Measurements from ENCODE around the gene SLC2A4. TPM values are rescaled to one million over a fixed set of nuclear protein-coding genes. Genes with fewer than 3 reads are reported as not detected.
"Not testable (repeated sequence)": the region's sequence is repeated elsewhere in the genome, so short reads cannot be mapped to it uniquely, and the experiment has no call there.

Gene SLC2A4
- total RNA-seq, 2 experiments from 2014 or later, result 0.11 to 0.34 TPM

DNA sequence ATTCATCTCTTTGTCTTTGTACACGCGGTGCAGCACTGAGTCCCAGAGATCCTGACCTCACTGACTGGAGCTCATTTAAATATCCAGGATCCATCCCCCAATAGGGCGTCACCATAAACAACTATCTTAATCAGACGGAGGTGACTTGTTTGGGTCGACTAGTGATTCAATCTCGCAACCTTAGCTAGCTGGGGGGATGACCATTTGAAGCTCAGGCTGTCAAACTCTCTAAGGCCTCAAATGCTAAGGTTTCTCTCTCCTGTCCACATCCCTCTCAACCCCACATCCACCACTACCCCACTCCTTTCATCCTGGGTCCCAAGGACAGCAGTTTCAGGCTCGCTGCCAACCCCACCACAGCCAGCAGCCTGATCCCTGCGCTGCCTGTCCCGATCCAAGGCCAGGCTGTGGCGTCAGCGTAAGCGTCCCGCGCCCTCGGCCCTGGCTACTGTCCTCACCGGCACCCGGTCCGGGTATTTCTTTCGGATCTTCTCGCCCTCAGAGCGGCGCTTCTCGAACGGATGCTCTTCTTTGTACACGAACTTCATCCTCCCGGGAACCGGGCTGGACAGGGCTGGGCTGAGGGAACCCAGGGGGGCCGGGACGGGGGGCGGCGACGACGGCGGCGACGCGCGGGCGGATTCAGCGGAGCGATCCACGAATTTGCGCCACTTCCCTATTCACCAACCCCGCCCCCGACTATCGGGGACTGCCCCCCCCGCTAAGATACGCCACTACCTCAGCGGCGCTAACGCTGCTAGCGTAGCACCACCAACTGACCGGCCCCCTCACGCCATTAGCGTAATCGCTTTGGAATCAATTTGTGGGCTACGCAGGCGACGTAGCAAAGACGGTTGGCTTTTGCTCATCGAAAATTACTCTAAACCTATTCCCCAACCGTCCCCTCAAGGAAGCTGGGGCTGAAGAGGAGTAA is 39.5 kb upstream of the SLC2A4 start, which contains the start of gene GABARAP:
Gene GABARAP, minus strand, starts transcription at position 667 of the 934 bp plus-strand sequence. Its CDS starts 119 bp downstream, at position 548.
- ChIA-PET CTCF (interaction anchor here (0.9 to 3.0 kb wide), 5 partner anchors 9 to 54 kb away, joined by 3 to 17 read pairs (median 3); partner anchors contain the start of genes CTDNEP1 and ELP5), POLR2A (interaction anchor here (0.6 to 1.1 kb wide), 3 partner anchors 9 to 612 kb away, joined by 3 to 7 read pairs (median 6); partner anchors contain the start of gene CTDNEP1)

DNA sequence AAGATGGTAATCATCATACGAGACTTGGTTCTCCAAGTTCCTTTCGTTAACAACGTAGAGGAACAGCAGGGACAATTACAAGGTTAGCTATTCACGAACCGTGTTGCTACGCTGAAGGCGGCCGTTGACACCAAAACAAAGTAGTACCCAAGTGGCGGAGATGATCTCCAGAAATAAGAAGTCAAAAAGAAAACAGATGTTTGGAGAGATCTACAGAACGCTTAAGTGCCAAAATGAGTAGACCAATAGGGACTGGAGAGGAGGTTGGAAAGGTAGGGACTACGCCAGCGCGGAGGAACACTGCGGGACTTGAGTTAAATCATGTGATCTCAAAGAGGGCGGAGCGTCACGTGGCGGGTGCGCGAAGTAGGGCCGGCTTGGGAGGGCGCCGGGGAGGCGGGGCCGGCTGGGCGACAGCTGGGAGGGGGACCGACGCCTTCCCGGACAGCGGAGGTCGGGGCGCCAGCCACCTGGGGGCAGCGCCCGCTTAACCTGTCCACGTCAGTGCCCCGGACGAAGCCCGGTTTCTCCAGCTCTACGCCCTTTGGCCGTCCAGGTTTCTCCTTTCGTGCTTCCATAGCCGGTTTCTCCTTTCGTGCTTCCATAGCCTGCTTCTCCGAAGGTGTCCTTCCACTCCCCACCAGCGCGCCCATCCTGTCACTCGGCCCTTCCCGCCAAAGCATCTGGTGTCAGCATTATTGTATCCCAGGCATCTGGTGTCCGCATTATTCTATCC is 38.6 kb upstream of the SLC2A4 start:
- CTCF ChIA-PET, result interaction anchor here (0.9 to 1.3 kb wide), 3 partner anchors 9 to 22 kb away, joined by 3 read pairs; partner anchors contain the start of genes CTDNEP1 and ELP5
- POLR2A ChIA-PET, result interaction anchor here (1.1 kb wide), 1 partner anchor 9 kb away, joined by 6 read pairs; the partner anchor contains the start of gene CTDNEP1

GRCh38 chr17:7243453-7243729 is 38.1 kb upstream of the SLC2A4 start:
- ChIA-PET POLR2A (no interaction called here), CTCF (interaction anchor here (1.2 to 1.3 kb wide), 2 partner anchors 8 to 22 kb away, joined by 3 read pairs; partner anchors contain the start of genes CTDNEP1 and ELP5)

DNA sequence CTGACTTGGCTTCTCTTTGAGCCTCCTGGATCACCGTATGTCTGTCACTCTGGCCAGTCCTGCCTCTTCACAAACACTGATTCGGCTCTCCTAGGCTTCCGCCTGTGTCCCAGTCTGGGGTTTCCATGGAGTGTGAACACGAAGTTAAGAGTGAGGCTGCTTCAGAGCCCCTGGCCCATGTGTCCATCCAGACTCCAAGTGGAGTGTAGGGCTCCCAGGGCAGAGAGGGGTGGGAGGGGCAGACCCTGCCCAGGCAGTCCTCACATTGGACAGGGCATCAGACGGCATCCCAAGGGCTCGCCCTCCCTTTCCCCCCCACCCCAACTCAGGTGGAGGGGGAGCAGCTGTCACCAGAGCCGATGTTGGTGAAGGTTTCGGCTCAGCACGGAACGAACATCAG is 37.7 kb upstream of the SLC2A4 start:
- CTCF ChIA-PET, result interaction anchor here (1.2 kb wide), 1 partner anchor 11 kb away, joined by 3 read pairs; no protein-coding TSS in a partner anchor
- POLR2A ChIA-PET, result not testable (repeated sequence)

GRCh38 chr17:7246779-7247178 is 34.7 kb upstream of the SLC2A4 start:
- POLR2A ChIA-PET, result no interaction called here
- CTCF ChIA-PET, result no interaction called here

GRCh38 chr17:7248796-7249195 is 32.7 kb upstream of the SLC2A4 start:
- CTCF ChIA-PET, result interaction anchor here (1.3 kb wide), 1 partner anchor 47 kb away, joined by 4 read pairs; no protein-coding TSS in a partner anchor
- POLR2A ChIA-PET, result interaction anchor here (0.9 kb wide), 1 partner anchor 11 kb away, joined by 3 read pairs; no protein-coding TSS in a partner anchor

- POLR2A ChIA-PET, result interaction anchor here (0.9 kb wide), 1 partner anchor 11 kb away, joined by 3 read pairs; no protein-coding TSS in a partner anchor
- CTCF ChIA-PET, result interaction anchor here (1.3 to 3.1 kb wide), 3 partner anchors 9 to 47 kb away, joined by 4 to 17 read pairs (median 4); partner anchors contain the start of gene PHF23
These were observed 32.3 kb upstream of the SLC2A4 start for GRCh38 chr17:7249214-7249613.

DNA sequence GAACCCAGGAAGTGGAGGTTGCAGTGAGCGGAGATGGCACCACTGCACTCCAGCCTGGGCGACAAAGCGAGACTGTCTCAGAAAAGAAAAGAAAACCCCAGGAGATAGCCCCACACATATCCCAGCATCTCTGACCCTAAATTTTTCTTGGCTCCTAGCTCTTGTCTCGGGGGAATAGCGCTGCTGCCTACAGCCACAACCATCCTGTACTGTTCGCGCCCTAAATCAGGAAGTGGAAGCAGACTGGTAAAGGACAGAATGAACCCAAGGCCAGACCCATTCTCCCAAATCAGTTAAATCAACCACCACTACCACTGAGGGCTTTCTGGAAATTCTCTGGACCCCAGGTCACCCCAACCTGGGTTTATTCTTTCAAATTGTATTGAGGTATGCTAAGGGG is 31.7 kb upstream of the SLC2A4 start:
- ChIA-PET POLR2A (no interaction called here), CTCF (interaction anchor here (1.6 to 3.1 kb wide), 2 partner anchors 9 to 47 kb away, joined by 4 to 17 read pairs; partner anchors contain the start of gene PHF23)

DNA sequence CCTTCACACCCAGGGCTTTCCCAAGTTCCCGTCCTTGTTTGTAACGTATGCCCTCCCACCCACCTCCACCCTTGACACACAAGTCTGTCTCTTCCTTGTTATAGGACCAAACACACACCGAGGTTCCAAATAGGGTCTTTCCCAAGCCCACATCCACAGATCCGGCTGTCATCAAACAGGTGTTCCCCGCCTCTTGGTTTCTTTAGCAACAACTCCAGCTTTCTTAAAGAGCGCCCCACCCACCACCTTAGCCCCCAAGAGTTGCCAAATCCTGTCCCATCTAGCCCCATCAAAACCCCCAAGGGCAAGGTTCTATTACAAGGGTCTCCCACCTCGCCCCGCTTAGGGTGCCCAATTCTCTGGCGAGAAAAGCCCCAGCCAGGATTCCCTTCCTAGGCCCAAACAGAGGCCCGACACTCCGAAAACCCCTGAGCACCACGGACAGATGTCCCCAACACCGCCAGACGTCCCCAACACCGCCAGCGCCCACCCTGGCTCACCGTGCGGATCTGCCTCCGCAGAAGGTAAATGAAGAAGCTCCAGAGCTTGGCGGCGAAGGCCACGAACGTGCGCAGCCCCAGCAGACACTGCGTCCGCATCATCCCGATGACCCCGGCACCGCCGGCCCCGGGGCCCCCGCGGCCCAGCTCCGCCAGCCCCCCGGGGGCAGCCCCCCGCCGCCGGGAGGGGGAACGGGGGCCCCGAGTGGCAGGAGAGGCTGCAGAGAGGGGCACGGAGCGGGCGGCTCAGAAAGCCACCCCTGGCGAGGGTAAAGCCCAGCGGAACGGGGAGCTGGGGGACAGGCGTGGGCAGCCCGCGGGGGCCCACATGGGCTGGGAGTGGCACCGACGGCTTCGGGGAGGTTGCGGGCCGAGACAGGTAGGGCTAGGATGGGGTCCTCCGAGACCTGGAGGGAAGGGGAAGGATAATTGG is 30.6 kb upstream of the SLC2A4 start:
- CTCF ChIA-PET, result interaction anchor here (1.1 to 3.1 kb wide), 5 partner anchors 8 to 205 kb away, joined by 3 to 17 read pairs (median 4); partner anchors contain the start of genes GABARAP and PHF23
- POLR2A ChIA-PET, result interaction anchor here (0.8 to 2.0 kb wide), 4 partner anchors 8 to 58 kb away, joined by 3 to 10 read pairs (median 4); partner anchors contain the start of genes ACADVL, DLG4 and GABARAP

DNA sequence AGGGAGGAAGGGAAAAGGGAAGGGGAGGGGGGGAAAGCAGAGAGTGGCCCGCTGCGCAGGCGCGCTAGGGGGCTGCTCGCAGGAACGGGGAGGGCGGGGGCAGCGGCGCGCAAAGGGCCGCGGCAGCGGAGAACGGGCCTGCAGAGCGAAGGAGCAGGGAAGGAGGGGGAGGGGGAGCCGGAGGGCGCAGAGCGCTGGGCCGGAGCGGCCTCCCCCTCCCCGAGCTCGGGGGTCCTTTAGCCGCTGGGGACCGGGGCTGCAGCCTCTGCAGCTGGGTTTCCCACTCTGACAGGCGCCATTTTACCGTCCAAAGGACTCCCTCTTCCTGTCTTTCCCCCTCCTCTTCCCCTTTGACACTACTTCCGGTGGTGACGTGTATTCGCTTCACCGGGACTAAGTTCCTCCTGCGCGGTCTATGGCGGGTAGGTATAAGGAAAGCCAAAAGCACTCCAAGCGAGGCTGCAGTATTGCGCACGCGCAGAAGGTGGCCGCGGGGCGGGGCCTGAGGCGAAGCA is 29.8 kb upstream of the SLC2A4 start, which contains the start of gene CTDNEP1:
Gene CTDNEP1, minus strand, starts transcription at position 74 of the 515 bp plus-strand sequence. CDS start 438 bp downstream, outside the sequence.
- POLR2A ChIA-PET, result interaction anchor here (0.6 to 2.0 kb wide), 5 partner anchors 9 to 343 kb away, joined by 3 to 10 read pairs (median 3); partner anchors contain the start of genes ACADVL, DLG4 and GABARAP

GRCh38 chr17:7252176-7253043 is 29.1 kb upstream of the SLC2A4 start, which contains the start of gene ELP5:
Gene ELP5, plus strand, starts transcription at chr17:7252215. Its CDS starts 336 bp downstream, at chr17:7252551.
- POLR2A ChIA-PET, result interaction anchor here (0.6 to 2.0 kb wide), 2 partner anchors 14 to 342 kb away, joined by 3 to 10 read pairs; no protein-coding TSS in a partner anchor
- CTCF ChIA-PET, result interaction anchor here (1.2 to 3.1 kb wide), 3 partner anchors 10 to 32 kb away, joined by 3 to 17 read pairs (median 4); partner anchors contain the start of genes GABARAP and PHF23

More for the DNA sequence above, 29.8 kb upstream of the SLC2A4 start, which contains the start of gene CTDNEP1:
- CTCF ChIA-PET, result interaction anchor here (1.2 to 3.1 kb wide), 3 partner anchors 9 to 31 kb away, joined by 3 to 17 read pairs (median 4); partner anchors contain the start of genes GABARAP and PHF23

- POLR2A ChIA-PET, result no interaction called here
- CTCF ChIA-PET, result no interaction called here
These were observed 28.4 kb upstream of the SLC2A4 start for GRCh38 chr17:7253082-7253481.

GRCh38 chr17:7254511-7254910 is 27.0 kb upstream of the SLC2A4 start:
- ChIA-PET CTCF (interaction anchor here (0.7 to 1.4 kb wide), 4 partner anchors 9 to 75 kb away, joined by 3 to 5 read pairs (median 3); partner anchors contain the start of gene NEURL4), POLR2A (no interaction called here)

GRCh38 chr17:7256766-7257456 is 24.6 kb upstream of the SLC2A4 start:
- ChIA-PET POLR2A (interaction anchor here (0.7 to 0.9 kb wide), 2 partner anchors 20 to 107 kb away, joined by 3 to 6 read pairs; no protein-coding TSS in a partner anchor), CTCF (interaction anchor here (0.8 to 1.4 kb wide), 2 partner anchors 9 to 39 kb away, joined by 5 read pairs; no protein-coding TSS in a partner anchor)

GRCh38 chr17:7258731-7259554 is 22.6 kb upstream of the SLC2A4 start:
- ChIA-PET CTCF (interaction anchor here (0.6 to 1.5 kb wide), 3 partner anchors 8 to 293 kb away, joined by 3 to 6 read pairs (median 4); no protein-coding TSS in a partner anchor), POLR2A (no interaction called here)

Measured in activated CD8-positive, alpha-beta memory T cell treated with anti-CD3 and anti-CD28 coated beads for 36 hours (primary cell).